ENCODE measurements around the gene PCDHB13.
"Not testable (repeated sequence)": the region's sequence is repeated elsewhere in the genome, so short reads cannot be mapped to it uniquely, and the experiment has no call there.

PCDHB13 gene

DNA sequence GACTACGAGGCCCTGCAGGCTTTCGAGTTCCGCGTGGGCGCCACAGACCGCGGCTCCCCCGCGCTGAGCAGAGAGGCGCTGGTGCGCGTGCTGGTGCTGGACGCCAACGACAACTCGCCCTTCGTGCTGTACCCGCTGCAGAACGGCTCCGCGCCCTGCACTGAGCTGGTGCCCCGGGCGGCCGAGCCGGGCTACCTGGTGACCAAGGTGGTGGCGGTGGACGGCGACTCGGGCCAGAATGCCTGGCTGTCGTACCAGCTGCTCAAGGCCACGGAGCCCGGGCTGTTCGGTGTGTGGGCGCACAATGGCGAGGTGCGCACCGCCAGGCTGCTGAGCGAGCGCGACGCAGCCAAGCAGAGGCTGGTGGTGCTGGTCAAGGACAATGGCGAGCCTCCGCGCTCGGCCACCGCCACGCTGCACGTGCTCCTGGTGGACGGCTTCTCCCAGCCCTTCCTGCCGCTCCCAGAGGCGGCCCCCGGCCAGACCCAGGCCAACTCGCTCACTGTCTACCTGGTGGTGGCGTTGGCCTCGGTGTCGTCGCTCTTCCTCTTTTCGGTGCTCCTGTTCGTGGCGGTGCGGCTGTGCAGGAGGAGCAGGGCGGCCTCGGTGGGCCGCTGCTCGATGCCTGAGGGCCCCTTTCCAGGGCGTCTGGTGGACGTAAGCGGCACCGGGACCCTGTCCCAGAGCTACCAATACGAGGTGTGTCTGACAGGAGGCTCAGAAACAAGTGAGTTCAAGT lies 29.4 kb upstream of the PCDHB13 start:
- not testable (repeated sequence) for H3K27me3 ChIP-seq (ENCODE audit: insufficient read depth, low read length); H3K4me1 ChIP-seq (ENCODE audit: control insufficient read depth, insufficient read depth, low read length, unreplicated experiment); H3K36me3 ChIP-seq (ENCODE audit: insufficient read depth, low read length); H3K4me3 ChIP-seq (ENCODE audit: low read depth, low read length); H2AFZ ChIP-seq (ENCODE audit: low read length, unreplicated experiment); H3K79me2 ChIP-seq (ENCODE audit: control insufficient read depth, insufficient read depth, low read length, unreplicated experiment); H3K27ac ChIP-seq (ENCODE audit: low read depth, low read length)

DNA sequence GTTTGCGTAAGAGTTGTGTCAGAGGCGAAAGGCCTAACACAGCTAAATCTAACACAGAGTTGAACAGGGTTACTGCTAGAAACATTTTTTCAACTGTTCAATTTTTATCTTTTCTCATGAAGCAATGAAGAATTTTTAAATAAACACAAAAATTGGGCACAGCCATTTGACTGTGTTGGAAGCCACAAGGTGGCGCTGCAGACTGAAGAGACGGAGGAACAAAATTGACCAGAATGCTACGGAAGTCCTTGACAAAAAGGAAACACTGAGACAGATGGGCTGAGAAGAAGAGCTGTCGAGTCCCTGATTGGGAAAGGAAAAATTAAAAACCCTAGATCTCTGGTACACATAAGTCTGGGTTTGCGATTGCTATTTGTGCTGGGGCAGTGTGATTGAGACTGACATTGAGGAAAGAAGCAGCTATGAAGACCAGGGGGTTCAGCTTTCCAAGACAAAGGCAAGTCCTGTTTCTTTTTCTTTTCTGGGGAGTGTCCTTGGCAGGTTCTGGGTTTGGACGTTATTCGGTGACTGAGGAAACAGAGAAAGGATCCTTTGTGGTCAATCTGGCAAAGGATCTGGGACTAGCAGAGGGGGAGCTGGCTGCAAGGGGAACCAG lies 26.7 kb upstream of the PCDHB13 start, which contains the start of gene PCDHB9:
Gene PCDHB9 (plus strand): TSS at position 265 of the 616 bp plus-strand sequence. CDS start 158 bp downstream, at position 423.
- no peak within 1 kb of the TSS for H3K27ac ChIP-seq (ENCODE audit: low read depth, low read length)
- H3K27me3 ChIP-seq (ENCODE audit: insufficient read depth, low read length), result peaks cover 8% of the 10 kb centered on the region; the same call in 1 of the 2 replicates
- no peaks in the 10 kb centered on the region for H3K79me2 ChIP-seq (ENCODE audit: control insufficient read depth, insufficient read depth, low read length, unreplicated experiment)
- H2AFZ ChIP-seq (ENCODE audit: low read length, unreplicated experiment), result no peak within 1 kb of the TSS
- H3K36me3 ChIP-seq (ENCODE audit: insufficient read depth, low read length), result no peaks in the 10 kb centered on the region
- H3K4me3 ChIP-seq (ENCODE audit: low read depth, low read length), result no peak within 1 kb of the TSS
- H3K4me1 ChIP-seq (ENCODE audit: control insufficient read depth, insufficient read depth, low read length, unreplicated experiment), result no peaks in the 10 kb centered on the region

DNA sequence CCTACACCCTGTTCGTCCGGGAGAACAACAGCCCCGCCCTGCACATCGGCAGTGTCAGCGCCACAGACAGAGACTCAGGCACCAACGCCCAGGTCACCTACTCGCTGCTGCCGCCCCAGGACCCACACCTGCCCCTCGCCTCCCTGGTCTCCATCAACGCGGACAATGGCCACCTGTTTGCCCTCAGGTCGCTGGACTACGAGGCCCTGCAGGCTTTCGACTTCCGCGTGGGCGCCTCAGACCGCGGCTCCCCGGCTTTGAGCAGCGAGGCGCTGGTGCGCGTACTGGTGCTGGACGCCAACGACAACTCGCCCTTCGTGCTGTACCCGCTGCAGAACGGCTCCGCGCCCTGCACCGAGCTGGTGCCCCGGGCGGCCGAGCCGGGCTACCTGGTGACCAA lies 25.0 kb upstream of the PCDHB13 start:
- not testable (repeated sequence) for H3K4me3 ChIP-seq (ENCODE audit: low read depth, low read length); H3K36me3 ChIP-seq (ENCODE audit: insufficient read depth, low read length); H3K4me1 ChIP-seq (ENCODE audit: control insufficient read depth, insufficient read depth, low read length, unreplicated experiment); H3K27ac ChIP-seq (ENCODE audit: low read depth, low read length); H3K79me2 ChIP-seq (ENCODE audit: control insufficient read depth, insufficient read depth, low read length, unreplicated experiment); H3K27me3 ChIP-seq (ENCODE audit: insufficient read depth, low read length); H2AFZ ChIP-seq (ENCODE audit: low read length, unreplicated experiment)

DNA sequence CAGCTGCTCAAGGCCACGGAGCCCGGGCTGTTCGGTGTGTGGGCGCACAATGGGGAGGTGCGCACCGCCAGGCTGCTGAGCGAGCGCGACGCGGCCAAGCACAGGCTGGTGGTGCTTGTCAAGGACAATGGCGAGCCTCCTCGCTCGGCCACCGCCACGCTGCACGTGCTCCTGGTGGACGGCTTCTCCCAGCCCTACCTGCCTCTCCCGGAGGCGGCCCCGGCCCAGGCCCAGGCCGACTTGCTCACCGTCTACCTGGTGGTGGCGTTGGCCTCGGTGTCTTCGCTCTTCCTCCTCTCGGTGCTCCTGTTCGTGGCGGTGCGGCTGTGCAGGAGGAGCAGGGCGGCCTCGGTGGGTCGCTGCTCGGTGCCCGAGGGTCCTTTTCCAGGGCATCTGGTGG lies 24.6 kb upstream of the PCDHB13 start:
- not testable (repeated sequence) for H3K4me1 ChIP-seq (ENCODE audit: control insufficient read depth, insufficient read depth, low read length, unreplicated experiment); H3K27ac ChIP-seq (ENCODE audit: low read depth, low read length); H3K27me3 ChIP-seq (ENCODE audit: insufficient read depth, low read length); H3K4me3 ChIP-seq (ENCODE audit: low read depth, low read length); H3K79me2 ChIP-seq (ENCODE audit: control insufficient read depth, insufficient read depth, low read length, unreplicated experiment); H2AFZ ChIP-seq (ENCODE audit: low read length, unreplicated experiment); H3K36me3 ChIP-seq (ENCODE audit: insufficient read depth, low read length)

DNA sequence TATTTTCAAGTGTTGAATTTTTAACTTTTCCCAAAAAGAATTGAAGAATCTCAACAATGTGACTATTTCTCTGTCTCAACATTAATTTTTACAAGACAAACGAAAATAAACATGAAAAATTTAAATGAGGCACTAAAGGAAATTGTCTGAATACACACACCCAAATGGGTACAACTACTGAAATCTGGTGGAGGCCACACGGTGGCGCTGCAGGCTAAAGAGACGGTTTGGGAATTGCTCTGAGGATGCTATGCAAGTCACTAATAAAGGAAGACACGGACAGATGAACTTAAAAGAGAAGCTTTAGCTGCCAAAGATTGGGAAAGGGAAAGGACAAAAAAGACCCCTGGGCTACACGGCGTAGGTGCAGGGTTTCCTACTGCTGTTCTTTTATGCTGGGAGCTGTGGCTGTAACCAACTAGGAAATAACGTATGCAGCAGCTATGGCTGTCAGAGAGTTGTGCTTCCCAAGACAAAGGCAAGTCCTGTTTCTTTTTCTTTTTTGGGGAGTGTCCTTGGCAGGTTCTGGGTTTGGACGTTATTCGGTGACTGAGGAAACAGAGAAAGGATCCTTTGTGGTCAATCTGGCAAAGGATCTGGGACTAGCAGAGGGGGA lies 21.5 kb upstream of the PCDHB13 start, which contains the start of gene PCDHB10:
Gene PCDHB10 (plus strand): TSS at position 244 of the 616 bp plus-strand sequence. CDS start 200 bp downstream, at position 444.
- H3K4me3 ChIP-seq (ENCODE audit: low read depth, low read length), result no peak within 1 kb of the TSS
- H3K27me3 ChIP-seq (ENCODE audit: insufficient read depth, low read length), result peaks cover 8% of the 10 kb centered on the region; the same call in 1 of the 2 replicates
- H3K4me1 ChIP-seq (ENCODE audit: control insufficient read depth, insufficient read depth, low read length, unreplicated experiment), result no peaks in the 10 kb centered on the region
- no peaks in the 10 kb centered on the region for H3K79me2 ChIP-seq (ENCODE audit: control insufficient read depth, insufficient read depth, low read length, unreplicated experiment)
- H2AFZ ChIP-seq (ENCODE audit: low read length, unreplicated experiment), result no peak within 1 kb of the TSS
- no peaks in the 10 kb centered on the region for H3K36me3 ChIP-seq (ENCODE audit: insufficient read depth, low read length)
- no peak within 1 kb of the TSS for H3K27ac ChIP-seq (ENCODE audit: low read depth, low read length)

DNA sequence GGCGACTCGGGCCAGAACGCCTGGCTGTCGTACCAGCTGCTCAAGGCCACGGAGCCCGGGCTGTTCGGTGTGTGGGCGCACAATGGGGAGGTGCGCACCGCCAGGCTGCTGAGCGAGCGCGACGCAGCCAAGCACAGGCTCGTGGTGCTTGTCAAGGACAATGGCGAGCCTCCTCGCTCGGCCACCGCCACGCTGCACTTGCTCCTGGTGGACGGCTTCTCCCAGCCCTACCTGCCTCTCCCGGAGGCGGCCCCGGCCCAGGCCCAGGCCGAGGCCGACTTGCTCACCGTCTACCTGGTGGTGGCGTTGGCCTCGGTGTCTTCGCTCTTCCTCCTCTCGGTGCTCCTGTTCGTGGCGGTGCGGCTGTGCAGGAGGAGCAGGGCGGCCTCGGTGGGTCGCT lies 19.4 kb upstream of the PCDHB13 start:
- H2AFZ ChIP-seq (ENCODE audit: low read length, unreplicated experiment); H3K36me3 ChIP-seq (ENCODE audit: insufficient read depth, low read length); H3K27ac ChIP-seq (ENCODE audit: low read depth, low read length); H3K27me3 ChIP-seq (ENCODE audit: insufficient read depth, low read length); H3K4me3 ChIP-seq (ENCODE audit: low read depth, low read length); H3K4me1 ChIP-seq (ENCODE audit: control insufficient read depth, insufficient read depth, low read length, unreplicated experiment); H3K79me2 ChIP-seq (ENCODE audit: control insufficient read depth, insufficient read depth, low read length, unreplicated experiment): not testable (repeated sequence)

DNA sequence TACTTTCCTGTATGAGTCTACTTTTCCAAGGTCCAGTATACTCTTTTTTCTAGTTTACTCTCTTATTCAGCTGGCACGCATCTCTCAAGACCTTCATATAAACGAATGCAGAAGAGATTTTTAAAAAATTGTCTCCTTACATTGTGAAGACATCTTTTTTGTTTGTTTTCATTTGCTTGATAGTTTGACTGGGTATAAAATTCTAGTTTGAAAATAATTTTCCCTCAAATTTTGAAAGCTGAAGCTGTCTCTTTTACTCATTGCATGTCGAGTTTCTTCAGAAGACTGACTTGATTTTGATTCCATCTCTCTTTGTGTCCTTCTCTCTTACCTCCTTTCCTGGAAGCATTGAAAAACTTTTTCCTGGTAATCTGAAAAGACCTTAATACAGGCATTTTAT lies 17.4 kb upstream of the PCDHB13 start:
- Histone ChIP-seq H3K4me1 (ENCODE audit: control insufficient read depth, insufficient read depth, low read length, unreplicated experiment) (no peaks in the 10 kb centered on the region), H3K79me2 (ENCODE audit: control insufficient read depth, insufficient read depth, low read length, unreplicated experiment) (no peaks in the 10 kb centered on the region), H3K36me3 (ENCODE audit: insufficient read depth, low read length) (no peaks in the 10 kb centered on the region), H3K4me3 (ENCODE audit: low read depth, low read length) (no peak overlapping the region), H2AFZ (ENCODE audit: low read length, unreplicated experiment) (no peak overlapping the region), H3K27me3 (ENCODE audit: insufficient read depth, low read length) (peaks cover 6% of the 10 kb centered on the region; the same call in 1 of the 2 replicates), H3K27ac (ENCODE audit: low read depth, low read length) (no peak overlapping the region)

DNA sequence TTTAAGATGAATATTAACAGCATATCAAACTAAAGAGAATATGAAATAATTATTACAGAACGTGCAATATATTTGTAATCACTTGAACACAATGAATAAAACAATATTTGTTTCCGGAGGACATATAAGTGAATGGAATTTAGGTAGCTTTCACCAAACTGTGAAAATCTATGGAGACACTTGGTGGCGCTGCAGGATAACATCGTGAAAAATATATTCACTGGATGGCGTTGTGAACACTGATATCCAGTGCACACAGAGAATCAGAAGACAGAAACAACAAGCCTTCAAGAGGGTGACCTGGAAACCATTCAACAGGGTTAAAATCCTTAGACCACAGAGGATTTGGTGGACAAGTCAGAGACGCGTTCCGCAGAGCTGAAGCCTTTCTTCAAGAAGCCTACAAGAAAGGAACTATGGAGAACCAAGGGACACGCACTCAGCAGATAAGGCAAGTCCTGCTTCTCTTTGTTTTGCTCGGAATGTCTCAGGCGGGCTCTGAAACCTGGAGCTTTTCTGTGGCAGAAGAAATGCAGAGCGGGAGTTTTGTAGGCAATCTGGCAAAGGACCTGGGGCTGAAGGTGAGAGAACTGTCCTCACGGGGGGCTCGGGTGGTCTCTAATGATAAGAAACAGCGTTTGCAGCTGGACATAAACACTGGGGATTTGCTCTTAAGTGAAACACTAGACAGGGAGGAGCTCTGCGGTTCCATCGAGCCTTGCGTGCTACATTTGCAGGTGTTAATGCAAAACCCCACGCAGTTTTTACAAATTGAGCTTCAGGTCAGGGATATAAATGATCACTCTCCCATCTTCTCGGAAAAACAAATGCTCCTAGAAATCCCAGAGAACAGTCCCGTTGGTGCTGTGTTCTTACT lies 14.1 kb upstream of the PCDHB13 start, which contains the start of gene PCDHB11:
Gene PCDHB11 (plus strand): TSS at position 269 of the 877 bp plus-strand sequence. CDS start 148 bp downstream, at position 417.
- Histone ChIP-seq H3K4me1 (ENCODE audit: control insufficient read depth, insufficient read depth, low read length, unreplicated experiment) (no peaks in the 10 kb centered on the region), H3K4me3 (ENCODE audit: low read depth, low read length) (no peak within 1 kb of the TSS), H3K27me3 (ENCODE audit: insufficient read depth, low read length) (no peaks in the 10 kb centered on the region), H3K79me2 (ENCODE audit: control insufficient read depth, insufficient read depth, low read length, unreplicated experiment) (no peaks in the 10 kb centered on the region), H3K27ac (ENCODE audit: low read depth, low read length) (no peak within 1 kb of the TSS), H2AFZ (ENCODE audit: low read length, unreplicated experiment) (no peak within 1 kb of the TSS), H3K36me3 (ENCODE audit: insufficient read depth, low read length) (no peaks in the 10 kb centered on the region)

DNA sequence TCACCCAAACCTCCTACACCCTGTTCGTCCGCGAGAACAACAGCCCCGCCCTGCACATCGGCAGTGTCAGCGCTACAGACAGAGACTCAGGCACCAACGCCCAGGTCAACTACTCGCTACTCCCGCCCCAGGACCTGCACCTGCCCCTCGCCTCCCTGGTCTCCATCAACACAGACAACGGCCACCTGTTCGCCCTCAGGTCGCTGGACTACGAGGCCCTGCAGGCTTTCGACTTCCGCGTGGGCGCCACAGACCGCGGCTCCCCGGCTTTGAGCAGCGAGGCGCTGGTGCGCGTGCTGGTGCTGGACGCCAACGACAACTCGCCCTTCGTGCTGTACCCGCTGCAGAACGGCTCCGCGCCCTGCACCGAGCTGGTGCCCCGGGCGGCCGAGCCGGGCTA lies 12.6 kb upstream of the PCDHB13 start:
- H3K36me3 ChIP-seq (ENCODE audit: insufficient read depth, low read length); H3K27ac ChIP-seq (ENCODE audit: low read depth, low read length); H3K4me3 ChIP-seq (ENCODE audit: low read depth, low read length); H3K79me2 ChIP-seq (ENCODE audit: control insufficient read depth, insufficient read depth, low read length, unreplicated experiment); H3K4me1 ChIP-seq (ENCODE audit: control insufficient read depth, insufficient read depth, low read length, unreplicated experiment); H2AFZ ChIP-seq (ENCODE audit: low read length, unreplicated experiment); H3K27me3 ChIP-seq (ENCODE audit: insufficient read depth, low read length): not testable (repeated sequence)

DNA sequence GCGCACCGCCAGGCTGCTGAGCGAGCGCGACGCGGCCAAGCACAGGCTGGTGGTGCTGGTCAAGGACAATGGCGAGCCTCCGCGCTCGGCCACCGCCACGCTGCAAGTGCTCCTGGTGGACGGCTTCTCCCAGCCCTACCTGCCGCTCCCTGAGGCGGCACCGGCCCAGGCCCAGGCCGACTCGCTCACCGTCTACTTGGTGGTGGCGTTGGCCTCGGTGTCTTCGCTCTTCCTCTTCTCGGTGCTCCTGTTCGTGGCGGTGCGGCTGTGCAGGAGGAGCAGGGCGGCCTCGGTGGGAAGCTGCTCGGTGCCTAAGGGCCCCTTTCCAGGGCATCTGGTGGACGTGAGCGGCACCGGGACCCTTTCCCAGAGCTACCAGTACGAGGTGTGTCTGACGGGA lies 12.1 kb upstream of the PCDHB13 start:
- not testable (repeated sequence) for H3K27me3 ChIP-seq (ENCODE audit: insufficient read depth, low read length); H3K4me3 ChIP-seq (ENCODE audit: low read depth, low read length)

More for the DNA sequence above, 12.1 kb upstream of the PCDHB13 start:
- not testable (repeated sequence) for H3K27ac ChIP-seq (ENCODE audit: low read depth, low read length); H2AFZ ChIP-seq (ENCODE audit: low read length, unreplicated experiment); H3K79me2 ChIP-seq (ENCODE audit: control insufficient read depth, insufficient read depth, low read length, unreplicated experiment); H3K36me3 ChIP-seq (ENCODE audit: insufficient read depth, low read length); H3K4me1 ChIP-seq (ENCODE audit: control insufficient read depth, insufficient read depth, low read length, unreplicated experiment)

Data from ACC112 (cell line).